Measurements from ENCODE around the gene NACC2.
A peak's percentile ranks its signal among the peaks of the same experiment; 100 is the strongest.

Gene NACC2

GRCh38 chr9:136108648-136109266 is 13.7 kb upstream of the NACC2 start:
- intact Hi-C loops (cut with DNase I; ENCODE audit: low total_unique reads): loop anchor here (2.0 kb wide), 1 partner anchor 14 kb away; the partner anchor contains the start of gene NACC2
- Histone ChIP-seq H3K4me3 (peak overlapping the region; percentile 37 to 48), H3K4me1 (peaks cover 0 to 56% (median 48%) of the 10 kb centered on the region in 4 donors), H3K27ac (peak overlapping the region; percentile 70 to 79), H3K27me3 (no peaks in the 10 kb centered on the region), H3K9me3 (no peaks in the 10 kb centered on the region), H3K36me3 (peaks cover 0 to 4% (median 0%) of the 10 kb centered on the region in 3 donors)
- no peak for TF ChIP-seq CTCF (IDR thresholded peaks at IDR 0.05)
- no peak for DNase-seq

GRCh38 chr9:136107953-136108647 is 13.0 kb upstream of the NACC2 start:
- Histone ChIP-seq H3K4me3 (no peak overlapping the region), H3K4me1 (peaks cover 0 to 56% (median 48%) of the 10 kb centered on the region in 4 donors), H3K27ac (peak overlapping the region; percentile 70 to 79), H3K27me3 (no peaks in the 10 kb centered on the region), H3K9me3 (no peaks in the 10 kb centered on the region), H3K36me3 (peaks cover 0 to 1% (median 0%) of the 10 kb centered on the region in 3 donors)
- no peak for TF ChIP-seq CTCF (IDR thresholded peaks at IDR 0.05)
- intact Hi-C loops (cut with DNase I; ENCODE audit: low total_unique reads): loop anchor here (2.0 kb wide), 1 partner anchor 13 kb away; the partner anchor contains the start of gene NACC2
- DNase-seq: no peak

GRCh38 chr9:136107155-136107952 is 12.3 kb upstream of the NACC2 start:
- H3K27me3 ChIP-seq: no peaks in the 10 kb centered on the region
- H3K4me3 ChIP-seq: no peak overlapping the region
- H3K27ac ChIP-seq: peak overlapping the region; percentile 75 to 79
- no peak for DNase-seq
- H3K36me3 ChIP-seq: no peaks in the 10 kb centered on the region
- no peaks in the 10 kb centered on the region for H3K9me3 ChIP-seq
- no peak for TF ChIP-seq CTCF (IDR thresholded peaks at IDR 0.05)
- H3K4me1 ChIP-seq: peaks cover 0 to 56% (median 48%) of the 10 kb centered on the region in 4 donors
- intact Hi-C loops (cut with DNase I; ENCODE audit: low total_unique reads): no loop called here

- H3K9me3 ChIP-seq: no peaks in the 10 kb centered on the region
- TF ChIP-seq CTCF (IDR thresholded peaks at IDR 0.05): no peak
- H3K27me3 ChIP-seq: peaks cover 0 to 9% of the 10 kb centered on the region in 2 donors
- H3K4me1 ChIP-seq: peaks cover 0 to 51% (median 44%) of the 10 kb centered on the region in 4 donors
- peak overlapping the region; percentile 55 to 75 for H3K27ac ChIP-seq
- peak; percentile 56 to 88 for DNase-seq
- intact Hi-C loops (cut with DNase I; ENCODE audit: low total_unique reads): no loop called here
- H3K36me3 ChIP-seq: no peaks in the 10 kb centered on the region
- no peak overlapping the region for H3K4me3 ChIP-seq
Observed at GRCh38 chr9:136105398-136106135, 10.5 kb upstream of the NACC2 start.

- intact Hi-C loops (cut with DNase I; ENCODE audit: low total_unique reads): no loop called here
- Histone ChIP-seq H3K4me1 (peaks cover 0 to 44% (median 38%) of the 10 kb centered on the region in 4 donors), H3K27ac (peak overlapping the region; percentile 55 to 75), H3K27me3 (peaks cover 0 to 15% of the 10 kb centered on the region in 2 donors), H3K36me3 (no peaks in the 10 kb centered on the region), H3K4me3 (no peak overlapping the region), H3K9me3 (no peaks in the 10 kb centered on the region)
- no peak for DNase-seq
- TF ChIP-seq CTCF (IDR thresholded peaks at IDR 0.05): no peak
Observed at GRCh38 chr9:136104916-136105315, 9.8 kb upstream of the NACC2 start.

All from tibial artery (tissue), 4 donors.